Measurements from ENCODE around the gene TIMM44. TPM values are rescaled to one million over a fixed set of nuclear protein-coding genes. Genes with fewer than 3 reads are reported as not detected.
A peak's percentile ranks its signal among the peaks of the same experiment; 100 is the strongest.

Gene TIMM44
- polyA plus RNA-seq, 1 donor (not counting 4 experiments of a cell fraction or from before 2014, with no cell fraction given) = 34.8 TPM

- dilution Hi-C loops (cut with MboI; ENCODE audit: extremely low pct_ligation_motif_present, low sequenced_read_pairs) = no loop called here
- Histone ChIP-seq H3K9me3 (ENCODE audit: control insufficient read depth, low read depth, low read length) (no peaks in the 10 kb centered on the region), H3K4me3 (ENCODE audit: control insufficient read depth in 2 of 3, extremely low read depth in 1 of 3, insufficient read depth in 2 of 3, low read depth in 1 of 3, low read length in 3 of 3) (no peak overlapping the region), H3K27me3 (ENCODE audit: control insufficient read depth, extremely low read depth, insufficient read depth, low read length) (no peaks in the 10 kb centered on the region), H3K9me1 (ENCODE audit: control insufficient read depth, extremely low read depth, insufficient read depth, low read length) (peaks cover 3% of the 10 kb centered on the region), H3K4me1 (ENCODE audit: control insufficient read depth, extremely low read depth, insufficient read depth, low read length) (peaks cover 22% of the 10 kb centered on the region), H3K4me2 (ENCODE audit: control insufficient read depth, extremely low read depth, insufficient read depth, low read depth, low read length) (no peak overlapping the region), H4K20me1 (ENCODE audit: control insufficient read depth, extremely low read depth, insufficient read depth, low read length) (peaks cover 5% of the 10 kb centered on the region), H3K27ac (ENCODE audit: control insufficient read depth, insufficient read depth, low read length) (no peak overlapping the region), H3K79me2 (ENCODE audit: control insufficient read depth, insufficient read depth, low read length) (peaks cover 38% of the 10 kb centered on the region), H3K9ac (ENCODE audit: control insufficient read depth, extremely low read depth, insufficient read depth, low read length) (no peak overlapping the region), H2AFZ (ENCODE audit: control insufficient read depth, low read length) (no peak overlapping the region), H3K36me3 (ENCODE audit: control insufficient read depth in 2 of 2, extremely low read depth in 1 of 2, insufficient read depth in 2 of 2, low read length in 2 of 2) (peaks cover 7 to 11% of the 10 kb centered on the region in 2 experiments)
- DNase-seq (ENCODE audit: low read depth, low spot score) (no peak), FAIRE-seq (no peak)
- TF ChIP-seq EZH2 (IDR thresholded peaks at IDR 0.05; ENCODE audit: low read length) = no peak
- peak in 1 of 3 experiments; percentile 9 for TF ChIP-seq CTCF (optimal IDR thresholded peaks at IDR 0.05 in 1 of 3, IDR thresholded peaks at IDR 0.05 in 1 of 3, conservative IDR thresholded peaks at IDR 0.05 in 1 of 3; ENCODE audit: extremely low read depth in 1 of 3, insufficient read depth in 2 of 3, low read length in 3 of 3)
These were observed 34.6 kb downstream of the TIMM44 start for GRCh38 chr19:7908742-7909461.

- Histone ChIP-seq H3K79me2 (ENCODE audit: control insufficient read depth, insufficient read depth, low read length) (peaks cover 39% of the 10 kb centered on the region), H3K27me3 (ENCODE audit: control insufficient read depth, extremely low read depth, insufficient read depth, low read length) (no peaks in the 10 kb centered on the region), H3K4me2 (ENCODE audit: control insufficient read depth, extremely low read depth, insufficient read depth, low read depth, low read length) (no peak overlapping the region), H3K4me1 (ENCODE audit: control insufficient read depth, extremely low read depth, insufficient read depth, low read length) (peaks cover 22% of the 10 kb centered on the region), H3K36me3 (ENCODE audit: control insufficient read depth in 2 of 2, extremely low read depth in 1 of 2, insufficient read depth in 2 of 2, low read length in 2 of 2) (peaks cover 7 to 11% of the 10 kb centered on the region in 2 experiments), H3K9ac (ENCODE audit: control insufficient read depth, extremely low read depth, insufficient read depth, low read length) (no peak overlapping the region), H3K9me1 (ENCODE audit: control insufficient read depth, extremely low read depth, insufficient read depth, low read length) (peaks cover 3% of the 10 kb centered on the region), H2AFZ (ENCODE audit: control insufficient read depth, low read length) (no peak overlapping the region), H4K20me1 (ENCODE audit: control insufficient read depth, extremely low read depth, insufficient read depth, low read length) (peaks cover 5% of the 10 kb centered on the region), H3K9me3 (ENCODE audit: control insufficient read depth, low read depth, low read length) (no peaks in the 10 kb centered on the region), H3K4me3 (ENCODE audit: control insufficient read depth in 2 of 3, extremely low read depth in 1 of 3, insufficient read depth in 2 of 3, low read depth in 1 of 3, low read length in 3 of 3) (no peak overlapping the region), H3K27ac (ENCODE audit: control insufficient read depth, insufficient read depth, low read length) (no peak overlapping the region)
- FAIRE-seq (no peak), DNase-seq (ENCODE audit: low read depth, low spot score) (no peak)
- dilution Hi-C loops (cut with MboI; ENCODE audit: extremely low pct_ligation_motif_present, low sequenced_read_pairs) = no loop called here
- TF ChIP-seq EZH2 (IDR thresholded peaks at IDR 0.05; ENCODE audit: low read length) (no peak), CTCF (optimal IDR thresholded peaks at IDR 0.05 in 1 of 3, IDR thresholded peaks at IDR 0.05 in 1 of 3, conservative IDR thresholded peaks at IDR 0.05 in 1 of 3; ENCODE audit: extremely low read depth in 1 of 3, insufficient read depth in 2 of 3, low read length in 3 of 3) (no peak)
These were observed 35.3 kb downstream of the TIMM44 start for GRCh38 chr19:7908078-7908699.
